Measurements from ENCODE around the gene USP20.

USP20 gene

GRCh38 chr9:129875687-129876395 is 40.6 kb downstream of the USP20 start:
- no peak for DNase-seq (ENCODE audit: low read depth)

- DNase-seq (ENCODE audit: low read depth): no peak
These were observed 41.6 kb downstream of the USP20 start for GRCh38 chr9:129876815-129877214.

- DNase-seq (ENCODE audit: low read depth): no peak
These were observed 43.0 kb downstream of the USP20 start for GRCh38 chr9:129878291-129878690.

- no peak for DNase-seq (ENCODE audit: low read depth)
These were observed 43.9 kb downstream of the USP20 start for GRCh38 chr9:129879103-129879699.

- no peak for DNase-seq (ENCODE audit: low read depth)
These were observed 44.9 kb downstream of the USP20 start for GRCh38 chr9:129879991-129880653.

- no peak for DNase-seq (ENCODE audit: low read depth)
These were observed 45.6 kb downstream of the USP20 start for GRCh38 chr9:129880654-129881546.

GRCh38 chr9:129881547-129882324 is 46.5 kb downstream of the USP20 start:
- DNase-seq (ENCODE audit: low read depth): no peak

- DNase-seq (ENCODE audit: low read depth): peak; percentile 43
These were observed 49.2 kb downstream of the USP20 start for GRCh38 chr9:129884220-129885017.

GRCh38 chr9:129885018-129885669 is 49.9 kb downstream of the USP20 start:
- no peak for DNase-seq (ENCODE audit: low read depth)

GRCh38 chr9:129885670-129886106 is 50.4 kb downstream of the USP20 start:
- peak; percentile 83 for DNase-seq (ENCODE audit: low read depth)

- no peak for DNase-seq (ENCODE audit: low read depth)
These were observed 51.2 kb downstream of the USP20 start for GRCh38 chr9:129886226-129887174.

GRCh38 chr9:129887334-129888292 is 52.4 kb downstream of the USP20 start:
- no peak for DNase-seq (ENCODE audit: low read depth)

- DNase-seq (ENCODE audit: low read depth): no peak
These were observed 53.2 kb downstream of the USP20 start for GRCh38 chr9:129888293-129889121.

- no peak for DNase-seq (ENCODE audit: low read depth)
These were observed 54.1 kb downstream of the USP20 start for GRCh38 chr9:129889122-129889940.

GRCh38 chr9:129889941-129890717 is 54.9 kb downstream of the USP20 start:
- no peak for DNase-seq (ENCODE audit: low read depth)
